CD14-positive monocyte (primary cell): ENCODE measurements around the gene ACAP1. TPM values are rescaled to one million over a fixed set of nuclear protein-coding genes. Genes with fewer than 3 reads are reported as not detected.

ENCODE experiments used
- DNase-seq, 3 donors: peaks; one replicate each; pipeline ENCODE4 v3.0.0-alpha.2; 2011 to 2022
- H2AFZ ChIP-seq: 2 replicates; pipeline ENCODE4 v1.6.0; 2012; ENCODE audit warnings: mild to moderate bottlenecking, low read depth, low read length, inconsistent platforms; ENCODE audit not compliant: insufficient read depth, poor library complexity, severe bottlenecking
- H3K27ac ChIP-seq, 2 donors: 1 replicate in 1 of 2; 2 replicates in 1 of 2; pipeline ENCODE4 v1.5.1; 2012 to 2013; ENCODE audit warnings: low read length in 2 of 2, control low read depth in 1 of 2, inconsistent platforms in 1 of 2, low read depth in 1 of 2, mild to moderate bottlenecking in 1 of 2
- H3K27me3 ChIP-seq, 2 donors: one replicate each; pipeline versions ENCODE4 v1.6.0 to v1.6.1; 2011 to 2013; ENCODE audit warnings: low read length in 2 of 2; ENCODE audit not compliant: control insufficient read depth in 2 of 2, insufficient read depth in 2 of 2
- H3K36me3 ChIP-seq, 2 donors: replicated peaks in 1 of 2; 1 replicate in 1 of 2; 2 replicates in 1 of 2; pipeline versions ENCODE4 v1.5.1 to v1.6.1; 2012 to 2013; ENCODE audit warnings: low read length in 2 of 2, control low read depth in 1 of 2, inconsistent platforms in 1 of 2, mild to moderate bottlenecking in 1 of 2; ENCODE audit not compliant: insufficient read depth in 2 of 2, control insufficient read depth in 1 of 2
- H3K4me1 ChIP-seq, 2 donors: 1 replicate in 1 of 2; 2 replicates in 1 of 2; pipeline versions ENCODE4 v1.5.1 to v1.6.1; 2012 to 2013; ENCODE audit warnings: low read length in 2 of 2, control low read depth in 1 of 2, inconsistent platforms in 1 of 2, mild to moderate bottlenecking in 1 of 2, moderate library complexity in 1 of 2; ENCODE audit not compliant: insufficient read depth in 2 of 2, control insufficient read depth in 1 of 2
- H3K4me2 ChIP-seq: replicated peaks from 2 replicates; pipeline ENCODE3; 2012; ENCODE audit warnings: low read length, moderate library complexity, mild to moderate bottlenecking; ENCODE audit not compliant: poor library complexity, severe bottlenecking; ENCODE audit errors: extremely low read depth
- H3K4me3 ChIP-seq, 3 experiments: fragments of 200-600 bp in 1 of 3; sonication (generic) in 1 of 3; replicated peaks in 1 of 3; 1 replicate in 2 of 3; 2 replicates in 1 of 3; pipeline ENCODE4 v1.5.1; 2011 to 2013; ENCODE audit warnings: low read length in 3 of 3, mild to moderate bottlenecking in 3 of 3, control low read depth in 2 of 3, low read depth in 2 of 3, inconsistent platforms in 1 of 3, moderate library complexity in 1 of 3
- H3K79me2 ChIP-seq: 2 replicates; pipeline ENCODE4 v1.6.0; 2012; ENCODE audit warnings: mild to moderate bottlenecking, control low read depth, inconsistent platforms, low read length, moderate library complexity; ENCODE audit not compliant: insufficient read depth
- H3K9ac ChIP-seq: 2 replicates; pipeline ENCODE4 v1.6.0; 2017; ENCODE audit warnings: low read length, mild to moderate bottlenecking; ENCODE audit not compliant: insufficient read depth, poor library complexity, severe bottlenecking
- H3K9me3 ChIP-seq, 2 donors: replicated peaks in 1 of 2; 1 replicate in 1 of 2; 2 replicates in 1 of 2; pipeline versions ENCODE4 v1.5.1 to v1.6.1; 2012 to 2013; ENCODE audit warnings: low read length in 2 of 2, control low read depth in 1 of 2; ENCODE audit not compliant: control insufficient read depth in 1 of 2, insufficient read depth in 1 of 2
- H4K20me1 ChIP-seq: 2 replicates; pipeline ENCODE4 v1.6.0; 2012; ENCODE audit warnings: mild to moderate bottlenecking, low read length, control low read depth, moderate library complexity; ENCODE audit not compliant: insufficient read depth
- H3K27ac Mint-ChIP-seq, 7 donors: one replicate each; pipeline ENCODE4 v1.8.0; 2020; ENCODE audit warnings: mild to moderate bottlenecking in 7 of 7, mixed read lengths in 7 of 7, moderate library complexity in 6 of 7, inconsistent platforms in 2 of 7
- H3K27me3 Mint-ChIP-seq, 3 donors: one replicate each; pipeline ENCODE4 v1.8.0; 2021 to 2022; ENCODE audit warnings: low read depth in 3 of 3, mild to moderate bottlenecking in 3 of 3, mixed read lengths in 3 of 3, moderate library complexity in 3 of 3, inconsistent platforms in 1 of 3
- H3K36me3 Mint-ChIP-seq, 2 donors: one replicate each; pipeline ENCODE4 v1.8.0; 2020; ENCODE audit warnings: mixed read lengths in 2 of 2, inconsistent platforms in 1 of 2, mild to moderate bottlenecking in 1 of 2
- H3K4me1 Mint-ChIP-seq: one replicate; pipeline ENCODE4 v1.8.0; 2020; ENCODE audit warnings: mild to moderate bottlenecking, mixed read lengths
- H3K4me3 Mint-ChIP-seq, 2 donors: one replicate each; pipeline ENCODE4 v1.8.0; 2020; ENCODE audit warnings: mild to moderate bottlenecking in 2 of 2, mixed read lengths in 2 of 2, moderate library complexity in 1 of 2
- H3K9me3 Mint-ChIP-seq, 7 donors: one replicate each; pipeline ENCODE4 v1.8.0; 2020 to 2022; ENCODE audit warnings: mixed read lengths in 7 of 7, mild to moderate bottlenecking in 6 of 7, moderate library complexity in 6 of 7, inconsistent platforms in 2 of 7
- WGBS: methylation state at CpG from one replicate; pipeline ENCODE4 v1.1.5; 2013; ENCODE audit warnings: missing lambda C conversion rate; ENCODE audit not compliant: insufficient coverage; 5-methylcytosine and 5-hydroxymethylcytosine counted together
- intact Hi-C, 2 donors: fragments of 100-400 bp; cut with micrococcal nuclease; formaldehyde crosslinking; loops; one replicate each; pipeline versions ENCODE4 v1.15.0 to v1.15.1; 2023
- polyA plus RNA-seq, 3 donors: library from polyadenylated mRNA; depleted of rRNA in 1 of 3; unstranded in 2 of 3; stranded (reverse) in 1 of 3; fragments of 300-500 nt in 2 of 3; fragments of >200 nt in 1 of 3; fragmentation: Illumina TruSeq in 2 of 3; gene quantifications; 1 replicate in 2 of 3; 2 replicates in 1 of 3; pipeline ENCODE4 v1.2.3, GENCODE V29; 2012 to 2021
- TF ChIP-seq, protein P1 (sequence below): fragments of 200-600 bp; IDR thresholded peaks from one replicate; pipeline ENCODE4 v1.8.0; 2022; ENCODE audit warnings: antibody characterized with exemption, mild to moderate bottlenecking

Gene ACAP1
- polyA plus RNA-seq, 3 donors: 32.1 to 68.5 (median 40.5) TPM

DNA sequence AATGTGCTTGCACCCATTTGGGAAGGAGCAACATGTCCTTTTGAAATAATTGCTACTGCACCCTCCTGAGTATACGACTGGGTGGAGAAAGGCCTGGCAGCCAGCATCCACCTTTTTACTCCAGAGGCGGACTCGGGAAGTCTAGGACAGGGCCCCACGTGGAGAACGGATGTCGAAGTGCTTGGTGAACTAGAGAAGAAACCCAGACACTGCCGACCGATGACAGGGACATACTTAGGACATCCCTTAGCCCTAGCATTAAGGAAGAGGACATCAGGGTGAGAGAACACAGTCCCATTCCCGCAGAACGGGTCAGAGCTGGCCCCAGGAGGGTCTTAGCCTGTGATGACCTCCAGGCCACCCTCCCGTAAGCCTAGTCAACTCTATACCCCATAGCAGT, 45.6 kb upstream of the ACAP1 start:
- H3K4me2 ChIP-seq: no peak overlapping the region
- Mint-ChIP-seq H3K27me3 (peaks cover 72 to 89% (median 73%) of the 10 kb centered on the region in 3 donors), H3K4me3 (peak overlapping the region in 1 of 2 donors; percentile 59), H3K36me3 (peaks cover 0 to 4% of the 10 kb centered on the region in 2 donors), H3K27ac (no peak overlapping the region), H3K9me3 (peaks cover 0 to 18% (median 12%) of the 10 kb centered on the region in 7 donors), H3K4me1 (peaks cover 13% of the 10 kb centered on the region)
- no peak overlapping the region for H3K9ac ChIP-seq
- peaks cover 28 to 62% of the 10 kb centered on the region in 2 donors for H3K27me3 ChIP-seq
- TF ChIP-seq, protein P1, sequence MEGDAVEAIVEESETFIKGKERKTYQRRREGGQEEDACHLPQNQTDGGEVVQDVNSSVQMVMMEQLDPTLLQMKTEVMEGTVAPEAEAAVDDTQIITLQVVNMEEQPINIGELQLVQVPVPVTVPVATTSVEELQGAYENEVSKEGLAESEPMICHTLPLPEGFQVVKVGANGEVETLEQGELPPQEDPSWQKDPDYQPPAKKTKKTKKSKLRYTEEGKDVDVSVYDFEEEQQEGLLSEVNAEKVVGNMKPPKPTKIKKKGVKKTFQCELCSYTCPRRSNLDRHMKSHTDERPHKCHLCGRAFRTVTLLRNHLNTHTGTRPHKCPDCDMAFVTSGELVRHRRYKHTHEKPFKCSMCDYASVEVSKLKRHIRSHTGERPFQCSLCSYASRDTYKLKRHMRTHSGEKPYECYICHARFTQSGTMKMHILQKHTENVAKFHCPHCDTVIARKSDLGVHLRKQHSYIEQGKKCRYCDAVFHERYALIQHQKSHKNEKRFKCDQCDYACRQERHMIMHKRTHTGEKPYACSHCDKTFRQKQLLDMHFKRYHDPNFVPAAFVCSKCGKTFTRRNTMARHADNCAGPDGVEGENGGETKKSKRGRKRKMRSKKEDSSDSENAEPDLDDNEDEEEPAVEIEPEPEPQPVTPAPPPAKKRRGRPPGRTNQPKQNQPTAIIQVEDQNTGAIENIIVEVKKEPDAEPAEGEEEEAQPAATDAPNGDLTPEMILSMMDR: no peak
- peaks cover 12 to 21% of the 10 kb centered on the region in 2 donors for H3K4me1 ChIP-seq
- no peak overlapping the region for H3K27ac ChIP-seq
- 89% methylated on average over 8 of the region's 11 CpGs for WGBS
- H4K20me1 ChIP-seq: no peaks in the 10 kb centered on the region
- H3K79me2 ChIP-seq: no peaks in the 10 kb centered on the region
- DNase-seq: no peak
- intact Hi-C loops: loop anchor here in 1 of 2 donors (5.0 kb wide), 1 partner anchor 248 kb away; the partner anchor contains the start of gene SLC16A11
- H3K4me3 ChIP-seq: no peak overlapping the region
- peaks cover 0 to 13% of the 10 kb centered on the region in 2 donors for H3K9me3 ChIP-seq
- no peaks in the 10 kb centered on the region for H3K36me3 ChIP-seq
- no peak overlapping the region for H2AFZ ChIP-seq

DNA sequence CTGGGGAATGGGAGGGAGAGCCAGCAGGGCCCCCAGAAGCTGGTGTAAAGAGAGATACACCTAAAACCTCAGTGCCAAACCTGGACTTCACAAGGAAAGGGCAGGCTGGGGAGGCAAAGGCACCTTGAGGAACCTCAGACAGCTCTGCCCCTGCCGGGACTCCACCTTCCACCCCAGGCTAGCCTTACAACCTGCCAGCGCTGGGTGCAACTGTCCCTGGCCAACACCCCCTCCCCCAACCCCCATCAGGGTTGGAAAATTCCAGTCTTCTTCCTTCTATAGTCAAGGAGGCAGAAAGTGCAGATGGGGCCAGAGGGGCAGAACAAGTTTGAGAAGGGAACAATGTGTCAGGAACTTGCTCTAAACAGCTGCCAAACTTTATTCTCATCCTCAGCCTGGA, 44.1 kb upstream of the ACAP1 start:
- TF ChIP-seq, protein P1: no peak
- Histone ChIP-seq H3K4me1 (peaks cover 21 to 32% of the 10 kb centered on the region in 2 donors), H3K27me3 (peaks cover 35 to 66% of the 10 kb centered on the region in 2 donors), H3K4me3 (no peak overlapping the region), H4K20me1 (no peaks in the 10 kb centered on the region), H3K27ac (no peak overlapping the region), H3K36me3 (no peaks in the 10 kb centered on the region), H3K4me2 (no peak overlapping the region), H3K79me2 (no peaks in the 10 kb centered on the region), H3K9me3 (peaks cover 0 to 13% of the 10 kb centered on the region in 2 donors), H3K9ac (no peak overlapping the region), H2AFZ (no peak overlapping the region)
- intact Hi-C loops: loop anchor here in 1 of 2 donors (5.0 kb wide), 1 partner anchor 250 kb away; the partner anchor contains the start of gene SLC16A11
- no peak for DNase-seq
- H3K36me3 Mint-ChIP-seq: peaks cover 0 to 6% of the 10 kb centered on the region in 2 donors
- H3K4me1 Mint-ChIP-seq: peaks cover 24% of the 10 kb centered on the region
- H3K27me3 Mint-ChIP-seq: peaks cover 74 to 90% (median 76%) of the 10 kb centered on the region in 3 donors
- H3K9me3 Mint-ChIP-seq: peaks cover 0 to 23% (median 12%) of the 10 kb centered on the region in 7 donors
- H3K4me3 Mint-ChIP-seq: peak overlapping the region in 1 of 2 donors; percentile 82
- H3K27ac Mint-ChIP-seq: no peak overlapping the region
- no CpG with 5 or more reads among the region's 2 CpGs for WGBS
